Eye (tissue), 1 donor: Measurements from ENCODE around the gene STXBP5L.
"Not testable (repeated sequence)": the region's sequence is repeated elsewhere in the genome, so short reads cannot be mapped to it uniquely, and the experiment has no call there.

Source experiments
- DNase-seq: peaks from one replicate; pipeline ENCODE4 v3.0.0-alpha.2; 2015

STXBP5L gene

DNA sequence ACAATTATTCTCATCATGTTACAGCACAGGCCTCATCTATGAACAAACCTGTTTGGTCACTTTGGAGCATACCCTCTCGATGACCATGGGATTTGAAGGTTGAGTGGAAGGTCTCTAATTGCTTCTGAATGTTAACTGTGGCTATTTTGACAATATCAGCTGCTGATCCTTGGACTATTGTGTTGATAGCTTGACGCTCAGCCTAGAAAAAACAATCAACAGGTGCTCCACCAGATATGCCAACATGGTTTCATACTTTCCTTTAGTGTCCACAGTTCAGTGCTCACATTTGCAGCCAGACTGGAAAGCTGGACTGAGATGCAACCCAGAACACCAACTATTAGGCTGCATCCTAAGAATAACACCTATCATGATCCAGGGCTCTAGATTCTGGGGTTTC lies 528.1 kb downstream of the STXBP5L start:
- DNase-seq, result no peak

DNA sequence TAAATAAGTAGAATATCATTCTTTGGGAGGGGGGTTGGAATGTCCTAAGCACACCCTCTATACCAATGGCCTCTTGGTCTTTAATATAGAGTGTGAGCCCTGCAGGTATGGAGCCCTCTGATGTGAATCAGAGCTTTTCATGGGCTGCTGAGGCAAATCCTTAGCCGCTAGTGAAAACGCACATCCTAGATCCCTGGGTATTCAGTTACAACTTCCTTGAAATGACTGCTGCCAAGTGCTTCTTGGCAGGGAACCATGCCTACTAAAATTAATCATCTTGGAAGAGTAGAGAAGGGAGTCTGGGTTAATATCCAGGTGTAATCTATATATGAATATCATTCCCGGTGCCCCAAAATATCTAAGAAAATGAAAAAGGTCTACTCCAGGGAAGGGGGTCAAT lies 528.6 kb downstream of the STXBP5L start:
- no peak for DNase-seq

DNA sequence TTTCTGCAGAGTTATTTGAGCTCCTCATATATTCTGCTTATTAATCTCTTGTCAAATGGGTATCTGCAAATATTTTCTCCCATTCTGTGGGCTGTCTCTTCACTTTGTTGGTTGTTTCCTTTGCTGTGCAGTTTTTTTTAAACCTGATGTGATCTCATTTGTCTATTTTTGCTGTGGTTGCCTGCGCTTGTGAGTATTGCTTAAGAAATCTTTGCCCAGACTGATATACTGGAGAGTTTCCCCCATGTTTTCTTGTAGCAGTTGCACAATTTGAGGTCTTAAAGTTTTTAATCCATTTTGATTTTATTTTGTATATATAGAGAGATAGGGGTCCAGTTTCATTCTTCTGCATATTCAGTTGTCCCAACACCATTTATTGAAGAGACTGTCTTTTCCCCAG lies 535.5 kb downstream of the STXBP5L start:
- no peak for DNase-seq

DNA sequence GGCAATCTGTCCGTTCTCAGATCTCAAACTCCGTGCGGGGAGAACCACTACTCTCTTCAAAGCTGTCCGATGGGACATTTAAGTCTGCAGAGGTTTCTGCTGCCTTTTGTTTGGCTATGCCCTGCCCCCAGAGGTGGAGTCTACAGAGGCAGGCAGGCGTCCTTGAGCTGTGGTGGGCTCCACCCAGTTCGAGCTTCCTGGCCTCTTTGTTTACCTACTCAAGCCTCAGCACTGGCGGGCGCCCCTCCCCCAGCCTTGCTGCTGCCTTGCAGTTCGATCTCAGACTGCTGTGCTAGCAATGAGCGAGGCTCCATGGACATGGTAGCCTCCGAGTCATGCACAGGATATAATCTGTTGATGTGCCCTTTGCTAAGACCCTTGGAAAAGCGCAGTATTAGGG lies 543.7 kb downstream of the STXBP5L start:
- DNase-seq, result not testable (repeated sequence)

DNA sequence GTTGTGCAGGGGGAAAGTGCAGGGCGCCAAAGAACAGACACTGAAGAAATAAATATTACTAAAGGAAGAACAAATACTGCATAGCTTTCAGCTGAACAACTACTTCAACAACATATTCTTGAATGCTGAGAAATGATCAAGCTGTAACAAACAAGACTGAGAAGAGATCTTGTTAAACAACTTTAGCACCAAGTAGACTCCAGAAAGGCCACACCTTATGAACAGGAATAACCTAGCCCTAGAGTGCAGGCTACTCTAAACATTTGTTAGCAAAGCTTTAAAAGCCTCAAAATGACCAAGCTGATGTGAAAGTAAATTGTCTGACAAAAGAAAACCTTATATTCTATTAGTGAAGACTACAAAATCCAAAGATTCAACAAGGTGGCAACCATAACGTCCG lies 554.6 kb downstream of the STXBP5L start:
- DNase-seq, result no peak

DNA sequence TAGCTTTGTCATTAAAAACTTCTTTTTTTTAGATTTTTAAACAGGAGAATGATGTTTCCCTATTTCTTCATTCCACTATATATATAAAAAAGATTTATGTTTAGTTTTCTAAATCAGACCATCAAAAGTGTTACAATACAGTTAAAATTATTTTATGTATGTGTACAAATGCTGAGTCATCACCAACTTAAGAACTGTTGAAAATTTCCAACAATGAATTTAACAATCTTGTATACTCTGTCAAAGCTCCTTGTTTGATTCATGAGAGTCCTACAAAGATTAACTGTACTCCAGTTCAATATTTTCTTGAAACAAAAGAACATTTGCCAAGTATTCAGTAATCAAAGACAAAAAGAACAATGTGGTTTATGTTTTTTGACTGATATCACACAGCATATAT lies 555.7 kb downstream of the STXBP5L start:
- DNase-seq, result no peak

DNA sequence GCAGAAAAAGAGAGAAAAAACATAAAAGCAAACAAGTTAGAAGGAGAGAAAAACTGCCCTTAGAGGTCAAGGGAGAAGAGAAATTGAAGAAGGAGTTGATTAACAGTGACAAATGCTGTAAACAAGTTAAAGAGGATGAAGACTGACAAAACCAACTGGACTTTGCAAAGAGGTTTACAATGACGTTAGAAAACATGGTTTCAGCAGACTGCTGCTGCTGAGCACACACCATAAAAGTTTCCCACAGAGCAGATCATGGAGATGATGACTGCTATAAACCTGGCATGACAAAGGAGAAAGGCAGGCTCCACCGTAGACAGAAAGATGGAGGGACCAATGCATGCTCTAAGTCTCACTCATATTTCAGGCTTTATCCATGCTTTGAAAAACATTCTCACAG lies 559.1 kb downstream of the STXBP5L start:
- DNase-seq, result no peak

DNA sequence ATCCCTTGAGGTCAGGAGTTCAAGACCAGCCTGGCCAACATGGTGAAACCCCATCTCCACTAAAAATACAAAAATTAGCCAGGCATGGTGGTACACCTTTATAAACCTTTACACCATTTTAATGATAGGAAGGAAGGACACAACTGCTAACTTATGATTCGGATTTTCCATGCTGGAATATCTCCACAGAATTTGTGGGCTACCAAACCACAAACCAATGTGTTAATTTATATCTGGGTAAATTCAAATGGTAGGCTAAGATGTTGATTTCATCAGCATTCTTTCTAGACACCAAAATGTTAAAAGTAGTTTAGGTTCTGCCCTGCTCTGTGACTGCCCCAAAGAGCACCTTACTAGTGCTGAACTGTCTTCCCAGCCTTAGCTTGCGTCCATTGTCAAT lies 565.0 kb downstream of the STXBP5L start:
- no peak for DNase-seq
